Transverse colon (tissue), 4 donors: ENCODE measurements around the gene ZNF316.

Experiments used
- POLR2AphosphoS5 ChIP-seq, 3 donors: sonication (generic); formaldehyde crosslinking; IDR thresholded peaks; one replicate each; pipeline ENCODE4 v1.6.1; 2016; ENCODE audit warnings: antibody characterized with exemption in 3 of 3
- TF ChIP-seq, protein P1 (sequence below), 5 experiments: fragments of 200-600 bp in 3 of 5; fragments of 450-650 bp in 2 of 5; sonication (generic) in 3 of 5; IDR thresholded peaks; 1 replicate in 2 of 5; 2 replicates in 3 of 5; pipeline ENCODE4 v1.5.1; 2016 to 2017; ENCODE audit warnings: antibody characterized with exemption in 5 of 5, inconsistent platforms in 3 of 5, mild to moderate bottlenecking in 2 of 5, moderate library complexity in 1 of 5

DNA sequence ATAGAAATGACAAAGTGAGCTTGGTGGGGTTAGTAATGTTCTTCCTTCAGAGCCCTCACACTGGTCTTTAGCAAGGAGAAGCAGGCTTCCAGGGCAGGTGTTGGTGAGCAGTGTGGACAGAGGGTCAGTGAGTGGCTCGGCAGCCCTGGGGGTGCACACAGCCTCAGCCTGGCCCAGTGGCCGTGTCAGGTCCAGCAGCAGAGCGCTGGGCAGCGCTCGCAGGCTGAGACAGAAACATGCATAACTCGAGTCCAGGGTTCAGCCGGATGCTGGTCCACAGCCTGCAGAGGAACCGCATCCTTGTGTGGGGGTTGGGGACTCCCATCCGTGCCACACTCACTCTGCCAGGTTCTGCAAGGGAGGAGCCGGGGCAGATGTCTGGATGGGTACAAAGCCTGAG lies 32.7 kb upstream of the ZNF316 start:
- TF ChIP-seq, protein P1, sequence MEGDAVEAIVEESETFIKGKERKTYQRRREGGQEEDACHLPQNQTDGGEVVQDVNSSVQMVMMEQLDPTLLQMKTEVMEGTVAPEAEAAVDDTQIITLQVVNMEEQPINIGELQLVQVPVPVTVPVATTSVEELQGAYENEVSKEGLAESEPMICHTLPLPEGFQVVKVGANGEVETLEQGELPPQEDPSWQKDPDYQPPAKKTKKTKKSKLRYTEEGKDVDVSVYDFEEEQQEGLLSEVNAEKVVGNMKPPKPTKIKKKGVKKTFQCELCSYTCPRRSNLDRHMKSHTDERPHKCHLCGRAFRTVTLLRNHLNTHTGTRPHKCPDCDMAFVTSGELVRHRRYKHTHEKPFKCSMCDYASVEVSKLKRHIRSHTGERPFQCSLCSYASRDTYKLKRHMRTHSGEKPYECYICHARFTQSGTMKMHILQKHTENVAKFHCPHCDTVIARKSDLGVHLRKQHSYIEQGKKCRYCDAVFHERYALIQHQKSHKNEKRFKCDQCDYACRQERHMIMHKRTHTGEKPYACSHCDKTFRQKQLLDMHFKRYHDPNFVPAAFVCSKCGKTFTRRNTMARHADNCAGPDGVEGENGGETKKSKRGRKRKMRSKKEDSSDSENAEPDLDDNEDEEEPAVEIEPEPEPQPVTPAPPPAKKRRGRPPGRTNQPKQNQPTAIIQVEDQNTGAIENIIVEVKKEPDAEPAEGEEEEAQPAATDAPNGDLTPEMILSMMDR (IDR thresholded peaks at IDR 0.05) = no peak
- TF ChIP-seq POLR2AphosphoS5 (IDR thresholded peaks at IDR 0.05) = no peak
